HCT116 (cell line): ENCODE data around the gene KIF7. TPM values are rescaled to one million over a fixed set of nuclear protein-coding genes. Genes with fewer than 3 reads are reported as not detected.

Source experiments
- ATAC-seq: fragments of 200-7000 bp; cut with Tn5 transposase; 2 replicates; pipeline ENCODE4 v1.9.1; 2020; ENCODE audit warnings: mild to moderate bottlenecking, moderate library complexity
- BruUV-seq: library from RNA; stranded (reverse); fragments of 400-500 nt; replicated peaks from 2 replicates; lab custom pipeline; 2021; lab: Mats Ljungman, UMichigan
- CTCF ChIA-PET: fragments of 300-600 bp; sonication (Branson Sonifier 250); formaldehyde crosslinking; loops from one replicate; lab custom pipeline; 2021; ENCODE audit warnings: antibody characterized with exemption; lab: Charles Lee
- POLR2A ChIA-PET: fragments of 300-600, 350-600 bp; sonication (Branson Sonifier 250); formaldehyde crosslinking; loops from one replicate; lab custom pipeline; 2021; ENCODE audit warnings: antibody characterized with exemption; lab: Charles Lee
- RAD21 ChIA-PET, 2 experiments: fragments of 300-600 bp; sonication (Branson Sonifier 250); formaldehyde crosslinking; loops; one replicate each; lab custom pipeline; 2023; ENCODE audit warnings: low total read pairs in 2 of 2; ENCODE audit not compliant: uncharacterized antibody in 2 of 2, unreplicated experiment in 2 of 2, low non-redundant PET in 1 of 2; lab: Charles Lee
- DNase-seq: peaks from one replicate; pipeline ENCODE4 v3.0.0-alpha.2; 2010; ENCODE audit warnings: low read depth, low spot score
- H2AFZ ChIP-seq: fragments of 200-600 bp; shearing (Covaris generic), sonication (generic); 2 replicates; pipeline ENCODE4 v1.6.1; 2017; ENCODE audit warnings: low read depth, mixed run types, mixed read lengths, antibody characterized with exemption, low read length; ENCODE audit not compliant: poor library complexity, severe bottlenecking
- H3K27ac ChIP-seq: 2 replicates; pipeline ENCODE4 v1.5.1; 2012; ENCODE audit warnings: low read depth, low read length
- H3K27me3 ChIP-seq: fragments of 200-600 bp; sonication (generic); 2 replicates; pipeline ENCODE4 v1.6.1; 2016; ENCODE audit warnings: mixed run types, low read length, mixed read lengths; ENCODE audit not compliant: insufficient read depth
- H3K36me3 ChIP-seq, 2 experiments: fragments of 200-500 bp in 1 of 2; fragments of 200-600 bp in 1 of 2; sonication (Bioruptor generic) in 1 of 2; sonication (generic) in 1 of 2; 2 replicates each; pipeline versions ENCODE4 v1.5.1 to v1.6.1; 2014 to 2016; ENCODE audit warnings: low read length in 2 of 2, inconsistent platforms in 1 of 2, mixed read lengths in 1 of 2, mixed run types in 1 of 2; ENCODE audit not compliant: insufficient read depth in 2 of 2, control insufficient read depth in 1 of 2
- H3K4me1 ChIP-seq, 2 experiments: fragments of 200-600 bp in 1 of 2; sonication (generic) in 1 of 2; 2 replicates each; pipeline versions ENCODE4 v1.5.1 to v1.6.1; 2012 to 2017; ENCODE audit warnings: low read length in 2 of 2, inconsistent platforms in 1 of 2, mild to moderate bottlenecking in 1 of 2, mixed read lengths in 1 of 2, mixed run types in 1 of 2, moderate library complexity in 1 of 2; ENCODE audit not compliant: insufficient read depth in 2 of 2, control insufficient read depth in 1 of 2
- H3K4me2 ChIP-seq: fragments of 200-600 bp; sonication (generic); 2 replicates; pipeline ENCODE4 v1.6.1; 2017; ENCODE audit warnings: mixed run types, low read length, mixed read lengths
- H3K4me3 ChIP-seq, 2 experiments: fragments of 200-600 bp in 1 of 2; sonication (generic) in 1 of 2; replicated peaks in 1 of 2; 2 replicates each; pipeline ENCODE4 v1.5.1; 2011 to 2016; ENCODE audit warnings: low read length in 2 of 2, control low read depth in 1 of 2, low read depth in 1 of 2, mild to moderate bottlenecking in 1 of 2, mixed read lengths in 1 of 2, mixed run types in 1 of 2
- H3K79me2 ChIP-seq: fragments of 200-600 bp; sonication (generic); 2 replicates; pipeline ENCODE4 v1.6.1; 2017; ENCODE audit warnings: mild to moderate bottlenecking, mixed run types, low read length, moderate library complexity, mixed read lengths; ENCODE audit not compliant: insufficient read depth
- H3K9ac ChIP-seq: fragments of 200-600 bp; sonication (generic); 2 replicates; pipeline ENCODE4 v1.6.1; 2016; ENCODE audit warnings: low read length, mixed read lengths
- H3K9me2 ChIP-seq: fragments of 200-600 bp; sonication (generic), shearing (Covaris generic); 2 replicates; pipeline ENCODE4 v1.6.1; 2017; ENCODE audit warnings: mixed run types, mild to moderate bottlenecking, moderate library complexity; ENCODE audit not compliant: insufficient read depth
- H3K9me3 ChIP-seq, 2 experiments: fragments of 200-500 bp in 1 of 2; fragments of 200-600 bp in 1 of 2; sonication (Bioruptor generic) in 1 of 2; sonication (generic) in 1 of 2; 2 replicates each; pipeline ENCODE4 v1.6.1; 2014 to 2017; ENCODE audit warnings: low read length in 2 of 2, mixed read lengths in 2 of 2, inconsistent platforms in 1 of 2, low read depth in 1 of 2, mild to moderate bottlenecking in 1 of 2, mixed run types in 1 of 2, moderate library complexity in 1 of 2; ENCODE audit not compliant: control insufficient read depth in 1 of 2, insufficient read depth in 1 of 2
- H4K20me1 ChIP-seq: fragments of 200-600 bp; sonication (generic), shearing (Covaris generic); 2 replicates; pipeline ENCODE4 v1.6.1; 2017; ENCODE audit warnings: mixed run types, mild to moderate bottlenecking, moderate library complexity; ENCODE audit not compliant: insufficient read depth
- CBX3 ChIP-seq: IDR thresholded peaks from 2 replicates; pipeline ENCODE4 v1.6.1; 2012; ENCODE audit warnings: low read depth
- CEBPB ChIP-seq: IDR thresholded peaks from 2 replicates; pipeline ENCODE4 v1.6.1; 2012; ENCODE audit warnings: low read depth
- EGR1 ChIP-seq: IDR thresholded peaks from 2 replicates; pipeline ENCODE4 v1.6.1; 2012; ENCODE audit warnings: low read depth
- EZH2phosphoT487 ChIP-seq: fragments of 200-600 bp; IDR thresholded peaks from 2 replicates; pipeline ENCODE4 v1.6.1; 2018; ENCODE audit warnings: antibody characterized with exemption, borderline replicate concordance
- FOSL1 ChIP-seq: IDR thresholded peaks from 2 replicates; pipeline ENCODE4 v1.6.1; 2012; ENCODE audit warnings: low read depth
- JUND ChIP-seq: IDR thresholded peaks from 2 replicates; pipeline ENCODE4 v1.6.1; 2012
- POLR2A ChIP-seq: IDR thresholded peaks from 2 replicates; pipeline ENCODE4 v1.7.0; 2011; ENCODE audit warnings: borderline replicate concordance; ENCODE audit not compliant: insufficient read depth, insufficient read length; ENCODE audit errors: extremely low read depth
- POLR2AphosphoS5 ChIP-seq: IDR thresholded peaks from 2 replicates; pipeline ENCODE4 v1.6.1; 2011; ENCODE audit warnings: mild to moderate bottlenecking, low read depth, low read length, moderate library complexity
- RAD21 ChIP-seq: IDR thresholded peaks from 2 replicates; pipeline ENCODE4 v1.6.1; 2012; ENCODE audit warnings: low read depth, mild to moderate bottlenecking
- REST ChIP-seq: IDR thresholded peaks from 2 replicates; pipeline ENCODE4 v1.6.1; 2012; ENCODE audit warnings: low read depth
- SIN3A ChIP-seq: IDR thresholded peaks from 2 replicates; pipeline ENCODE4 v1.6.1; 2012; ENCODE audit warnings: low read depth
- SRF ChIP-seq: IDR thresholded peaks from 2 replicates; pipeline ENCODE4 v1.6.1; 2012; ENCODE audit warnings: low read depth
- TCF7L2 ChIP-seq: IDR thresholded peaks from 2 replicates; pipeline ENCODE4 v1.7.0; 2011; ENCODE audit warnings: borderline replicate concordance, inconsistent platforms; ENCODE audit not compliant: insufficient read depth, insufficient read length; ENCODE audit errors: extremely low read depth
- YY1 ChIP-seq: IDR thresholded peaks from 2 replicates; pipeline ENCODE4 v1.6.1; 2011; ENCODE audit warnings: low read length, low read depth, moderate library complexity, mild to moderate bottlenecking; ENCODE audit not compliant: insufficient replicate concordance; ENCODE audit errors: extremely low read depth
- ZBTB33 ChIP-seq: IDR thresholded peaks from 2 replicates; pipeline ENCODE4 v1.6.1; 2011; ENCODE audit warnings: mild to moderate bottlenecking, low read length, moderate library complexity; ENCODE audit not compliant: insufficient replicate concordance; ENCODE audit errors: extremely low read depth
- ZFX ChIP-seq: fragments of 450-650 bp; IDR thresholded peaks from 2 replicates; pipeline ENCODE4 v1.6.1; 2017
- ZNF274 ChIP-seq: fragments of 200-500 bp; sonication (Bioruptor generic); IDR thresholded peaks from 2 replicates; pipeline ENCODE4 v1.6.1; 2014; ENCODE audit warnings: mild to moderate bottlenecking, low read depth, low read length, inconsistent platforms
- intact Hi-C: fragments of 100-400 bp; cut with micrococcal nuclease; formaldehyde crosslinking; loops from 2 replicates; pipeline ENCODE4 v1.10.0; 2022
- total RNA-seq: library from RNA; stranded (reverse); gene quantifications from one replicate; pipeline ENCODE4 v1.2.1, GENCODE V29; 2021; ENCODE audit not compliant: unreplicated experiment

KIF7 gene
- total RNA-seq, 1 experiment from 2014 or later = 0.12 TPM

- Histone ChIP-seq H3K4me2 (no peak overlapping the region), H3K9me3 (no peaks in the 10 kb centered on the region), H4K20me1 (no peaks in the 10 kb centered on the region), H3K27ac (no peak overlapping the region), H2AFZ (no peak overlapping the region), H3K27me3 (no peaks in the 10 kb centered on the region), H3K9ac (no peak overlapping the region), H3K9me2 (no peaks in the 10 kb centered on the region), H3K36me3 (no peaks in the 10 kb centered on the region), H3K4me3 (no peak overlapping the region), H3K4me1 (peaks cover 0 to 5% of the 10 kb centered on the region in 2 experiments; a peak in 1 of 4 replicates), H3K79me2 (no peaks in the 10 kb centered on the region)
- TF ChIP-seq EGR1 (no peak), TCF7L2 (no peak), YY1 (no peak), ZFX (no peak), RAD21 (no peak), ZNF274 (no peak), POLR2AphosphoS5 (no peak), ZBTB33 (no peak), POLR2A (no peak), FOSL1 (no peak), CBX3 (no peak), CEBPB (no peak), EZH2phosphoT487 (no peak), SIN3A (no peak), SRF (no peak), JUND (no peak), REST (no peak)
- peak; percentile 74 for ATAC-seq
- DNase-seq = no peak
- RAD21 ChIA-PET = no interaction called here
- intact Hi-C loops = no loop called here
- no TSS peak for BruUV-seq
- CTCF ChIA-PET = no interaction called here
- POLR2A ChIA-PET = interaction anchor here (0.5 kb wide), 1 partner anchor 47 kb away, joined by 3 read pairs; no protein-coding TSS in a partner anchor
Observed at GRCh38 chr15:89660556-89660955, 5.3 kb upstream of the KIF7 start.
